ENCODE data around the gene EMC8.

The EMC8 gene

DNA sequence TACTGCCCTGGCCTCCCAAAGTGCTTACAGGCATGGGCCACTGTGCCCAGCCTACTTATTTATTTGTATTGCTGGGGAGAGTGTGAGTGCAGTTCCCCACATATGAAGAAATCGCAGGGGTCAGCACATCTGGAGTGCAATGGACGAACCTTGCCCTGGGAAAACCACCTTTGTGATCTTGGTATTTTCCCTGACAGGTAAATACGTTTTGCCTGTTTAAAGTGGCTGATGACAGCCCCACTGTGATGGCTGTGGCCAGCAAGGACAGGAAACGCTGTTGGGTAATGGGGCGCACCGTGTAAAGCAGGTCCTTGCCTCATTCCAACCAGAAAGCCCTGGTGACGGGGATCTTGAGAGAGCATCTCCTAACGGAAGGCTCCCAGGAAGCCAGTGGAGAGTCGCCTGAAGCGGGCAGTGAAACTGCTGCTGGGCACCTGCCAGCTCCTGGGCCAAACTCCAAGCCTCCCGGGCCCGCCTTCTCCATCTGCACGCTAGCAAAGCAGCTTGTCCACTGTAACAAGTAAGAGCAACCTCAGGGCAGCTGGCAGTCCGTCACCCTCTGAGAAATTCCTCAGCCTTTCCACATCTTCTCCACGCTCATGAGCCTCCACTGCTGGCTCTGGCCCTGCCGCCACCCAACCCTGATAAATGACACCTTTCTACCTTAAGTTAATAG is 17.5 kb downstream of the EMC8 start:
- no peak for DNase-seq

DNA sequence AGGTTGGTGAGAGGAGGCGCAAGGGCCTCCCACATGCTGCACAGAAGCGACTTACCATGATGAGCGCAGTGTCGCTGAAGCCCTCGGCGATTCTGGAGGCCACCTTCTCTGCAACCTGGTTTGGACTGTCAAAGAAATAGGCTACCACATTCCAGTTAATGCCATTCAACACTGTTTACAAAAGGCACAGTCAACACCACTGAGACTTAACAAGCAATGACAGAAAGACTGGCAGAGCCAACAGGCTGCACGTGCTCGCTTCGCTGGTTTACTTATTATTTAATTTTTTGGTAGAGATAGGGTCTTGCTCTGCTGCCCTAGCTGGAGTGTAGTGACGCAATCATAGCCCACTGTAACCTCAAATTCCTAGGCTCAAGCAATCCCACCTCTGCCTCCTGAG is 18.2 kb downstream of the EMC8 start:
- no peak for DNase-seq

DNA sequence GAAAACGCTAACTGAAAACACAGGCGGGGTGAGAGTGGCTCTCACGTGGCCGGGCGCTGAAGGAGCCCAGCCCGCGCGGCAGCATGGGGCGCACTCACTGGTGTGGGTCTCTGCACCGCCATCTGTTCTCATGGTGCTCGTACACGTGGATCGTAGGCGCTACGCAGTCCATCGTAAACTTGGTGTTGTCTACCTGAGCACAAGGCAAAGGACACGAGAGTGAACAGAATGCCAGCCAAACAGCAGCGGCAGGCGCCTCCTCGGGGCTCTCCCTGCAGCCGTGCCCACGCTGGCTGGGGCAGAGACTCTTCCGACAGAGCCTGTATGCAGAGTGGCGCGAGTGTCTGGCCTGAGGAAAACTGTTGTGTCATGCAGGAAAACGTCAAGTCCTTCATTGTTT is 19.1 kb downstream of the EMC8 start:
- DNase-seq: no peak

DNA sequence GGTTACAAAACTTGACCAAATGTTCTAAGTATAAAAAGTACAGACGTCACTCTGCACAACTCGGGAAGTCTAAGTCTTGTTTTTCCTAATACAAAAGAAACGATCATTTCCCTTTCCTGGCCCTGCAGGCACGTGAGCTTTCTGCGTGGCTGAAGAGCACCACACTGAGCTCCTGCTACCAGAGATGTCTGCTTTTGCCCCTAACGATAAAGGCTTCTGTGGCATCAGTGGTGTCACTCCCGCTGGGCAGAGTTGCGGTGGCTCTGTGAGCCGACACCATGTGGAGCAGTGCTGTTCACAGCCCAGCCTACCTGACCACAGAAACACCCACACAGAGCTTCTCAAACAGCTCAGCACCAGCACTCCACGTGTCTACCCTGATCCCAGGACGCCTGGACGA is 20.5 kb downstream of the EMC8 start:
- DNase-seq: no peak

DNA sequence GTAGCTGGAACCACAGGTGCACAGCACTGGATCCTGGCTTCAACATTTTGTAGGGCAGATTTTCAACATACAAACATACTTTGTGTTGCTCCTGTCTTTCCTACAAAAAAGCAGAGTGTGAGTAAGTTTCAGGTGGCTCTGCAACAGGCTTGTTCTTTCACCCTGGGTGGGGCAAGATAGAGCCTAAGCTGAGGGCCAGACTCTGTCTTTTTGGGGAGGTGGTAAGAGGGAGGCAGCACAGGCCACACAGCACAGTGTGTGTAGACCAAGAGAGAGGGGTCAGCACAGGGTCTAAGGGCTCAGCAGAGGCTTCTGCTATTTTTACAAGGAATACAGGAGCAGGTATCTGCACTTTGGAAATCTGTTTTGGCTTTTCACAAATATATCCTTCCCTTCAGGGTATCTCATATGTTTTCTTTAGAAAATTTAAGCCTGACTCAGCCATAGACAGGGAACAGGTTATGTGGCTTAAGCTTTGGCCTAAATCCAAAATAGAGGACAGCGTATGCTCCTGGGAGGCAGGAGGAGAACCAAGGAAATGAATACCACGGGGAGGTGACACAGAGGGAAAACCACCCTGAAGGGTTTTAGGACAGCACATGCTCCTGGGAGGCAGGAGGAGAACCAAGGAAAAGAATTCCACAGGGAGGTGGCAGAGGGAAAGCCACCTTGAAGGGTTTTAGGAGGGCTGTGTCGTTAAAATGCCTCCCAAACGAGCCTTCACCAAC is 21.6 kb downstream of the EMC8 start:
- DNase-seq: no peak

DNA sequence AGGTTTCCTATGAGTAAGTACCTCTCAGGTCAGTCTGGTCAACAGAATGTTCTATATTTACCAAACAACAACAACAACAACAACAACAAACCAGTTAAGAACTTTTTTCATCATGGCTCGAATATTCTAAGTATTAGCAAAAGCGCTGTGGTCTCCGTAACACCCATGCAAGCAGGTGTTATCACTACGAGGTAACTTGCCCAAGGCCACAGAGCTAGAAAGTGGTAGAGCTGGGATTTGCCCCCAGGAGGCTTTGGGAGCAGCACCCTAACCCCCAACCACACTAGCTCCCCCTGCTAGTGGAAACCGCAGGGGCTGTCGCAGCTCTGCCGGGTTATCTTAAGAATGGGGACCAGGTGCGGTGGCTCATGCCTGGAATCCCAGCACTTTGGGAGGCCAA is 24.5 kb downstream of the EMC8 start:
- DNase-seq: no peak

DNA sequence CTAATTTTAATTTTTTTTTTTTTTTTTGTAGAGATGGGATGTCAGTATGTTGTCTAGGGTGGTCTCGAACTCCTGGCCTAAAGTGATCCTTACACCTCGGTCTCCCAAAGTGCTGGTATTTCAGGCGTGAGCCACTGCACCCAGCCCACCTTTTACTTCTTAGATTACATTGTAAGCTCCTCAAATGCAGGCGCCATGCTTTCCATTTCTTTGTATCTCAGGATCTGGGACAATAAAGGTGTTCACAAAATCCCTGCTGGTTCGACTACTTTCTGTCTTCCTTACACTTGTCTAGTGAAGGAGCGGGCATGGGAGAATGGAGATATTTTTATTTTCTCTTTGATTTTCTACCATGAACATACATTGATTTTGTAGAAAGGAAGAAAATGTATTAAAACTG is 25.2 kb downstream of the EMC8 start:
- DNase-seq: no peak

DNA sequence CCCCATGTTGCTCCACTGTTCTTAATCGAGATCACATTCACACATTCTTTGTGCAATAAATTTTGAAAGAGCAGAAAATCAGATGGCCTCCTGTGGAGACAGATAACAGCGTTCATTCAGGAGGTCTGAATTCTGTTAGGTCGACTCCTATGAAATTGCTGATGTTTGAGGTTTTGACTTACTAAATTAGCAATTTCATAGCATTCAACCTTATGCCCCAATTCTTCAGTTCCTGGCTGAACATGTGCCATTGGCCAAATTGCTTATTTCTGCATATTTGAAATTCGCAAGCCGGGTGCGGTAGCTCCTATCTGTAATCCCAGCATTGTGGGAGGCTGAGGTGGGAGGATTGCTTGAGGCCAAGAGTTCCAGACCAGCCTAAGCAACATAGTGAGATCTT is 26.3 kb downstream of the EMC8 start:
- no peak for DNase-seq

DNA sequence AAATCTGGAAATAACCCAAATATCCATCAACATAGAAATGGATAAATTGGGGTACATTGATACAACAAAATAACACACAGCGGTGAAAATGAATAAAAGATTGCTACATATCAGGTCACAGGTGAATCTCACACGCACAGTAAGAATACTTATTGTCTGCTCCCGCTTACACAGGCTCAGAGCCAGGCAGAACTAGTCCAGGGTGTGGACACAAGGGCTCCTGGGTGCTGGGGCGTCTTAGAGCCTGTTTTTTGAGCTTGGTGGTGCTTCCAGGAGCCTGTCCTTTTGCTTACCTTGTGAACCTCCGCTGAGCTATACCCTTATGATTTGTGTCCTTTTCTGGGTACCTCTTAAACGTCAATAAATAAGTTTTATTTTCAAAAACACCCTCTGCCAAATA is 28.6 kb downstream of the EMC8 start:
- DNase-seq: no peak

DNA sequence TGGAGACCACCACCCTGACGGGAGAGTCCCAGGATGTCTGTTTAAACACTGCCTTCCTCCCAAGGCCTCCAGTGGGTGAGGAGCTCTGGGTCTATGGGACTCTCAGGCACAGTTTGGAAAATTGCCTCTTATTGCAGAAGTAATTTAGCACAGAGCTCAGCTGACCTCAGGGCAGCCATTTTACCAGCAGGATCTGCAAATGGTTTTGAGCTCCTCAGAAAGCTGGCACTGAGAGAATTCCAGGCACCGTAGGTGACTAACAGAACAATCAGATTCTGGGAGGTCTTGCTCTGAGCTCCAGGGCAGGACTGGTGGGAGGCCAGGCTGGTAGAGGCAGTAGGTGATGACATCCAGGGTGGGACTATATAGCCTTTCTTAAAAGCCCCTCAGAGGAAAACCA is 31.1 kb downstream of the EMC8 start:
- DNase-seq: no peak

DNA sequence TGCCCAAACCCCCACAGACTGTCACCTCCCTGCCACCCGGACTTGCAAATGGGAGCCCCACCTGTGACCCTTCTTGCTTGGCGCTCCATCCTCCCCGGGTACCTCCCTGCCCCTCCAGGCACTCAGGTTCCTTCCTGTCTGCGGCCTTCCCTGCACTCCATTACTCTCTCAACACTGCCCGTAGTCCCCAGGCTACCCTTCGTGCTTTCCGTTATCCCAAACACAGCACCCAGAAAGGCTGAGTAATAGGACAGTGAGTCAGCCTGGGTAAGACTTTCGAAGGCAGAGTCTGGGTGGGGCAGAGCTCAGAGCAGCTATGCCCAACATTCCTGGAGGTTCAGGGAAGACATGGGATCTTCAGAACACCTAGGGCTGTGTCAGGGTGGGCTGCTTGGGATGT is 31.8 kb downstream of the EMC8 start:
- no peak for DNase-seq

DNA sequence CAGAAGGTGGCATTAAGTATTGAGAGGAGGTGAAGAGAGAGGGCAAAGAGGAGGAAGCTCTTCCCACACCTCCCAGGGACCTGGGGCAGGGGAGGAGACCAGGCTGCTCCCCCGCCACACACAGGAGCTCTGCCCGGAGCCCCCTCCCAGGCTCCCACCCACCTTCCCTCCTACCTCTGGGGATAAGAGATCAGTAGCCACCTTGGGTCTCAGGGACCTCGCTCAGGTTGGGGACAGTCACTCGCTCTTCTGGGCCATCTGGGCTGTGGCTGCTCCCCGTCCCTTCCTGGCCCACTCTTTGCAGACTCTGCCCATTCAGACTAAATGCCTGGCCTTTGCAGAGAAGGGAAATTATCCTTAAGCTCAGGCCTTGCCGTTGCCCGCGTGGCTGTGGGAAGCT is 33.6 kb downstream of the EMC8 start:
- no peak for DNase-seq

DNA sequence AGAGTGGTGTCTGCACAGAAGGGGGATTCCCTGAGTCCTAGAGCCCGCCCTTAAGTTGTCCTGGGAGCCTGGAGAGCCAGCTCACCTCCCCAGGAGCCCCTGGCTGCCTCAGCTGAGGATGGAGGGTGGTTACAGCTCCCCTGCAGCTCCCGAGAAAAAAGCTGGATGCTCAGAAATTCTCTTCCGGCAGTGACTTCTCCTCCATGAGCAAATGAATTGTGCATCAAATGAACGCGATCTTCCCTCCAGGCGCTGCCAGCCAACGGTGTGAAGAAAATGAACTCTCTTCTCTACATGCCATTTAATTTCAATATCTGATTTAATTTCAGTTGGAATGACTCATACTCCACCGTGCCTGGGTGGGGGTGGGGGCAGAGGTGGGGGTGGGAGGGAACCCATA is 34.1 kb downstream of the EMC8 start:
- DNase-seq: no peak

DNA sequence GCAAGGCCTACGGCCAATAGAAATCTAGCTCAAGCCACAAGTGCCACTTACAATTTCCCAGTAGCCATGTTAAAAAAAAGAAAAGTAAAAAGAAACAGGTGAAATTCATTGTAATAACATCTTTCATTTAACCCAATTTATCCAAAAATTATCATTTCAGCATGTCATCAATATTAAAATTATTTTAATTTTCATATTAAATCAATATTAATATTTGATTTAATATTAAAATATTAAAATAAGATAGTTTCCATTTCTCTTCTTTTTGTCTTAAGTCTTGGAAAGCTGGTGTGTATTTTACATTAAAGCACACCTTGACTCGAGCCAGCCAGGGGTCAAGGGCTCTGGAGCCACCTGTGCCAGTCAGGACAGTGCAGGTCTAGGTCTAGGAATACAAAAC is 35.7 kb downstream of the EMC8 start:
- DNase-seq: no peak

DNA sequence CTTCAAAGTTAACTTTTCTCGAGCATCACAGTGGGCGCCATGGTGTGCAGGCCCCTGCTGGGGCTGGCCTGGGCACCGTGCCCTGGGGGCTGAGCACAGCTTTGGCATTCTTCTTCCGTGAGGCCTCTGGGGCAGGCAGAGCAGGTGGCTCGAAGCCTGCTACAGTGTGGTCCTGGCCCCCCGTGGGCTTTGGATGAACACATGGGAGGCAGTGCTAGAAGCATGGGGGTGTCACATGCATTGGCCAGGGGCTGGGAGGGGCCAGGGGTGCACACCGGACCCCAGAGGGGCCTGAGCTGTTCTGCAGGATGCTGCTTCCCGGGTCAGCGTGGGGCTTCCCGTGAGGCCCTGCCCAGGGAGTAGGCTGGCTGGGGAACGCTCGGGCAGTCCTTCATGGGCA is 36.4 kb downstream of the EMC8 start:
- DNase-seq: no peak

DNA sequence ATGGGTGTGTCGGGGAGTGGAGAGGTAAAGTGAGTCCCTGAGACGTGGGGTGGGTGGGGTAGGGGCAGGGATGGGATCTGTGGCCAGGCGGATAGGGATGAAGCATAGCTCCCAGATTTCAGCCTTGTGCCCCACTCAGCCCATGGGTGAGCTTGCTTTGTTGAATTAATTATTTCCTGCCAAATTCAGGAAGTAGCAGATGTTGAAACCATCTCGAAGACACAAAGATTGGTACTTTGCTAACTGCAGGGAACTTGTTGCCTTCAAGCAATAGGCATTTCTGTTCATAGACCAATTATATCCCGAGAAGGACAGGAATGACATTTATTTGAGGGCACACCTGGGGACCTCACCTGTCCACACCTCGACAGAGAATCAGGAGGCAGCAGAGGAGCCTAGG is 37.5 kb downstream of the EMC8 start:
- no peak for DNase-seq

DNA sequence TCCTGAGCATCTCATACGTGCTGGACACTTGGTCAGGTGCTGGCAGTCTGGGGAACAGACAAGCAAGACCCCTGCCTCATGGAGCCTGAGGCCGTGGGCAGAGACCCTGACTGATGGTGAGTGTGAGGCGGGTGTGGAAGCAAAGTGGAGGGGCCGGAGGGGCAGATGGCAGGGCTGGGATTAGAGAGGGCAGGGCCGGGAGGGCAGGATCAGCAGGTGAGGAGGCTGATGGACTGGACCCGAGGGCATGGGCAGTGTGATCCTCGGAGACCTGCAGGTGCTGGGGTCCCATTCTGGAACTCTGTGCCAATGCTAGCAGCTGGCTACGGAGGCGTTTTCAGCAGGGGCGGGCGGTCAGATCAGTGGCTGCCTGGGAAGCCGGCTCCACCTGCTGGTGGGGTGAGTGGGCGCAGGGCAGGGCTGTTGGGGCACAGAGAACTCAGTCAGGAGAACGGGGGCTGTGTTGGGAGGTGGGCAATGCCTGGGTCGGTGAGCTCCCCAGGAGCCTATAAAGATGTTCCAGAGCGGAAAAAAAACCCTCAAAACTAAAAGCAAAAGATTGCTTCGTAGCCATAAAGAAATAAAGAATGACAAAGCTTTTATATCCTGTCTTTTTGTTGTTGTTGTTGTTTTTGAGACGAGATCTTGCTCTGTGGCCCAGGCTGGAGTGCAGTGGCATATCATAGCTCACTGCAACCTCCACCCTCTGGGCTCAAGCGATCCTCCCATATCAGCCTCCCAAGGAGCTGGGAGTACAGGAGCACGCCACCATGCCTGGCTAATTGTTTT is 39.5 kb downstream of the EMC8 start:
- no peak for DNase-seq

DNA sequence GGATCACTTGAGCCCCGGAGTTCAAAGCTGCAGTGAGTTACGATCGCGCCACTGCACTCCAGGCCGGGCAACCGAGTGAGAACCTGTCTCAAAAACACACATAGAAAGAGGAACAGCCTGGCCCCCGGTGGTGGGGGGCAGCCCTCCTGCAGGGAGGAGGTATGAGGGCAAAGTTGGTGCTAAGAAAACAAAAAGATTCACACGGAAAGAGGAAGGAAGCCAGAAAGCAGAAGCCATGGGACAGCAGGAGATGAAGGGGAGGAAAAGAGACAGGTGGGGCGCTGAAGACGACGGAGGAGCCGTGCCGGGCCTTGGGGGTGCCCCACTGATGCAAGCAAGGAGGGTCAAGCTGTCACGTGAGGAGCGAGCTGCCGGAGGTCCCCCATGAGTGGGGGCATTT is 40.2 kb downstream of the EMC8 start:
- no peak for DNase-seq

DNA sequence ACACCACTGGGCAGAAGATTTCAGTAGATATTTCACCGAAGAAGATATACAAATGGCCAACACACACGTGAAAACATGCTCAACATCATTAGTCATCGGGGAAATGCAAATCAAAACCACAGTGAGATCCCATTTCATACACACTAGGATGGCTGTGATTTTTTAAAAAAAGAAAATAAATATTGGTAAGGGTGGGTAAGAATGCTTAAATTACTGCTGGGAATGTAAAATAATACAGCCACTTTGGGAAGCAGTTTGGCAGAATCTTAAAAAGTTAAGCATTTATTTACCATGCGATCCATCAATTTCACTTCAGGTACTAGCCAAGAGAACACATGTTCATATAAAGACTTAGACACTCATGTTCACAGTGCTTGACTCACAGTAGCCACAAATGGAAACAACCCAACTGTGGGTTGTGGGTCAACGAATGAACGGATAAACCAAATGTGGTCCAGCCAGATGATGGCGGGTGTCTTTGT is 42.0 kb downstream of the EMC8 start:
- DNase-seq: no peak

DNA sequence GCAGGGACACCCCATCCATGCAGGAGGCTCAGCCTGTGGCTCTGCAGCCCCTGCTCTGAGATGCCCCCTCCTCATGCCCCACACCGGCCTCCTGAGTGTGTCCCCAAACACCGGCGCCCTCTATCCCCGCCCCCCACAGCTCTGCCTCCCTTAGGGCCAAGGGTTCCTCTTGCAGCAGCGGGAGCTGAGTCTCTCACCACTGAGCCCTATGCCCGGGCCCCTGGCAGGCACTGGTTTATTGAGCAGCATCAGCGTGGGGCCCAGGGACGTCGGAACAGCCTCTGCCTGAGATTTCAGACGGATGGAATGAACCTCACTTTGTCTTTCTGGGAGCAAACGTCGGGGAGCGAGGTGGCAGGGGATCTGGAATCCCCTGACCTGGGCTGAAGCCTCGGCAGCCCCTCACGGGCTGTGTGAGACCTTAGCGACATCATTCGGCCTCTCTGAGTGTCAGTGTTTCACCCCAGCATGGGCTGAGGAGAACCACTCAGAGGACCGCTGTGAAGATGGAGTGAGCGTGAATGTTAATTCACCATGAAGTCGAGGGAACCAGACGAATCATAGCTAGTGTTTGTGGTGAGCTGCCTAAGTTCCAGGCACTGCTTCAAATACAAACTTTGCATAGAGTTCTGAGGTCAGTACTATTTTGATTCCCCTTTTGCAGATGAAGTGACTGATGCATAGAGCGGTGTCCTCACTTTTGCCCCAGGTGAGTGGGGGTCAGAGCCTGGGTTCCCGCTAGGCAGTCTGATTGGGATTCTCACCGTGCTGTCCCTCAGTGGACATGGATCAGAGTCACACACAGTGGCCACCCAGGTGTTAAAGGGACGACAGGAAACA is 43.2 kb downstream of the EMC8 start:
- no peak for DNase-seq

DNA sequence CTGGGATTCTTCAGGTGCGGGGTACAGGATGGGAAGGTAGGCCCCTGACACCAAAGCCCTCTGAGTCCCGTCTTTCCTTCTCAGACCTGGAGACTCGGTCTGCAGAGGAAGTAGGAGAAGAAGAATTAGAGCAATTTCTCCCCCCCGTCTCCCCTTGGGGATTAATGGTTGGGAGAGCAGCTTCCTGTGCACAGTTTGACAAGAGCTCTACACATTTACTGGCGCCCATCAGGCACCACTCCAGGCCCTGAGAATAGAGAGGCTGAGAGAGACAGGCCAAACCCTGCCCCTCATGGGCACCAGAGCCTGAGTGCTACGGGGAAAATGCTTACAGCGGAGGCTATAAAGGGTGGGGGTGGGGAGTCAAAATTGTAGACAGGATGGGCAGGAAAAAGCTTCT is 44.9 kb downstream of the EMC8 start:
- DNase-seq: peak; percentile 75

DNA sequence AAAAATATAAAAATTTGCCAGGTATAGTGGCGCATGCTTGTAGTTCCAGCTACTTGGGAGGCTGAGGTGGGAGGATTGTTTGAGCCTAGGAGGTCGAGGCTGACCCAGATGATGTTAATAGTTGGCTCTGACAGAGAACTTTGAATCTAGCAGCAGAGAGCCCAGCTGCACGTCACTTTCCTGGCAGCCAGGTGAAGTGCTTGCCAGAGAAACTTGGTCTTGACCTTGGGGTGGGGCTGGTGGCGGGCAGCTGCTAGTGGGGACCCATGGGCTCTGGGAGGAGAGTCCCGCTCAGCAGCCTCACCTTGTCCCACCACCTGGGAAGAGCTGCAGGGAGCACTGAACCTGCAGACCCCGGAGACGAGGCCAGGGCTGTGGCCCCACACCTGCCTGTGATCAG is 45.4 kb downstream of the EMC8 start:
- no peak for DNase-seq

DNA sequence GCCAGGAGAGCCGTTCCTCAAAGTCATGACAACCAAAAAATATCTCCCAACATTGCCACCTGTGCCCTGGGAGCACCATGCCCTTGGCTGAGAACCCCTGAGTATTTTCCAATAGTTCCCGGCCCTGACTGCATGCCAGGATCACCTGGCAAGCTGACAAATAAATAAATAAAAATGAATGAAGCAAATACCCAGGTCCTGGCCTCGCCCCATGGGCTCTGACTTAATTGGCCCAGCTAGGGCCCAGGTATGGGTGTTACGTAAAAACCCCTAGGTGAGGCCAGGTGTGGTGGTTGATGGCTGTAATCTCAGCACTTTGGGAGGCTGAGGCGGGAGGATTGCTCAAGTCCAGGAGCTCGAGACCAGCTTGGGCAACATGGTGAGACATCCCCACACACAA is 45.8 kb downstream of the EMC8 start:
- no peak for DNase-seq

Data from NCI-H510A (cell line).